ENCODE measurements around the gene CDX1.

Gene CDX1

DNA sequence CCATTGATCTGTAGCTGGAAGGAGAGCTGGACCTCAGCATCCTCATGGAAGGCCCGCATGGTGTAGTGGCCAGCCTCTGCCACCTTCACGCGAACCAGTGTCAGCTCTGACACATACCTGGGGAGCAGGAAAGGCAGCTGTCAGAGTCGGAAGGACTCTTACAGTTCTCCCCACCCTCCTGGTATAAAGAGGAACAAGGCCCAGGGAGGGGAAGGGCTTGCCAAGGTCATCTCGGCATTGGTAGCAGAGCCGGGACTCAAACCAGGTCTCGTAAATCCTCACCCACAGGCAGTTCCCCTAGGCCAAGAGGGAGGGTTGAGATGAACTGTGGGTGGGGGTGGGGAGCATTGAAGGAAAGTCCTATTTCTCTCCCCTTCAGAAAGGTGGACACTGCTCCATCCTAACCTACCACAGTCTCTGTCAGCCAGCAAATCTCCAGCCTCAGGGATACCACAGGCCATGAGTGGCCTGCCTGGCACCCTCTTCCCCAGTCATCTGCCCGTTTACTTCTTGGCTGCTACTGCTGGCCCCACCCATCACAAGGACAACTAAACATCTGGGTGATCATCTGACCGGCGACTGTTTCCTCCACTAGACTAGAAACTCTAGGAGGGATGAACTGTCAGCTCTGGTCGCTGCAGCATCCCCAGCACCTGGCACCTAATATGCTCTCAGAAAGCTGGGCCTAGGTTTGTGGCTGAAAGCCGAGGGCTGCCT, 34.4 kb upstream of the CDX1 start:
- no peak for DNase-seq (ENCODE audit: low read depth)
- H3K4me3 ChIP-seq (ENCODE audit: low read depth, low read length) = no peak overlapping the region
- TF ChIP-seq, protein P1, sequence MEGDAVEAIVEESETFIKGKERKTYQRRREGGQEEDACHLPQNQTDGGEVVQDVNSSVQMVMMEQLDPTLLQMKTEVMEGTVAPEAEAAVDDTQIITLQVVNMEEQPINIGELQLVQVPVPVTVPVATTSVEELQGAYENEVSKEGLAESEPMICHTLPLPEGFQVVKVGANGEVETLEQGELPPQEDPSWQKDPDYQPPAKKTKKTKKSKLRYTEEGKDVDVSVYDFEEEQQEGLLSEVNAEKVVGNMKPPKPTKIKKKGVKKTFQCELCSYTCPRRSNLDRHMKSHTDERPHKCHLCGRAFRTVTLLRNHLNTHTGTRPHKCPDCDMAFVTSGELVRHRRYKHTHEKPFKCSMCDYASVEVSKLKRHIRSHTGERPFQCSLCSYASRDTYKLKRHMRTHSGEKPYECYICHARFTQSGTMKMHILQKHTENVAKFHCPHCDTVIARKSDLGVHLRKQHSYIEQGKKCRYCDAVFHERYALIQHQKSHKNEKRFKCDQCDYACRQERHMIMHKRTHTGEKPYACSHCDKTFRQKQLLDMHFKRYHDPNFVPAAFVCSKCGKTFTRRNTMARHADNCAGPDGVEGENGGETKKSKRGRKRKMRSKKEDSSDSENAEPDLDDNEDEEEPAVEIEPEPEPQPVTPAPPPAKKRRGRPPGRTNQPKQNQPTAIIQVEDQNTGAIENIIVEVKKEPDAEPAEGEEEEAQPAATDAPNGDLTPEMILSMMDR (conservative IDR thresholded peaks at IDR 0.05; ENCODE audit: low read depth, low read length) = no peak

DNA sequence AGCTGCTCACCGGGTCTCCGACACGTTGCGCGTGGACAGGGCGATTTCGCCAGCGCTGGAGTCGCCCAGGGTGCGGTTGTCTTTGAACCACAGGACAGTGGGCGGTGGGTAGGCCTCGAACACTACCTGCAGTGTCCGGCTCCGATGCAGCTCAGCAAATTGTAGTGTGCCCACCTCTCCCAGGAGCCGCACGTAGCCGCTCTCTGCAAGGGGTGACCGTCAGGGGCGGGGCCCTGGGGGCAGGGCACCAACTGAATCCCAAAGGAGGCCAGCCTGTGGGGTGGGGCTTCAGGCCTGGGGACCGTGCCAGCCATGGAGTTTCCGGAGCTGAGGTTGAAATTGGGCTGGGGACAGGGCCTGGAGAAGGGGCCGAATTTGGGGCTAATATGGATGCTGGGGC, 33.8 kb upstream of the CDX1 start:
- TF ChIP-seq, protein P1 (conservative IDR thresholded peaks at IDR 0.05; ENCODE audit: low read depth, low read length) = no peak
- no peak overlapping the region for H3K4me3 ChIP-seq (ENCODE audit: low read depth, low read length)
- no peak for DNase-seq (ENCODE audit: low read depth)

DNA sequence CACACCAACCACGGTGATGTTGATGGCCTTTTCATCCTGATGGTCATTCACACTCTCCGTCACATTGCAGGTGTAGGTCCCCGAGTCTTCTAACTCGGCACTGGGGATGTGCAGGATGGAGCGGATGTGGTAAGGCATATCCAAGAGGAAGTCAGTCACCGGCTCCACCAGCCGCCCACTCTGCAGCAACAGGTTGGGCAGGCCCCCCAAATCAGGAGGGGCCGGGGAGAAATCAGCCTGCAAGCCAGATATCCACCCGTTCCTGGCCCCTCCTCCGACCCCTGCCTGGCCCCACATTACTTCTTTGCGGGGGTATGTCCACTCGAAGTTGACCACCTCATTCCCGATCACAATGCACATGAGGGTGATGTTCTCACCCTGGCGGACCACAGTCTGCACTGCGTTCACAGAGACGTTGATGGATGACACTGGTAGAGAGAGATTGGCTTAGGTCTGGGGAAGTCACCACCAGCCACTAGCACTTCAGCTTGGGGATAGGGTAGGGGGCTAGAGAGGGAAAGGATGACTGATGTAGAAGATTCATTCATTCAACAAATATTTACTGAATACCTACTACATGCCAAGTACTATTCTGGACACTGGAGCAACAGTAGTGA, 32.9 kb upstream of the CDX1 start:
- TF ChIP-seq, protein P1 (conservative IDR thresholded peaks at IDR 0.05; ENCODE audit: low read depth, low read length) = no peak
- no peak for DNase-seq (ENCODE audit: low read depth)
- H3K4me3 ChIP-seq (ENCODE audit: low read depth, low read length) = no peak overlapping the region

DNA sequence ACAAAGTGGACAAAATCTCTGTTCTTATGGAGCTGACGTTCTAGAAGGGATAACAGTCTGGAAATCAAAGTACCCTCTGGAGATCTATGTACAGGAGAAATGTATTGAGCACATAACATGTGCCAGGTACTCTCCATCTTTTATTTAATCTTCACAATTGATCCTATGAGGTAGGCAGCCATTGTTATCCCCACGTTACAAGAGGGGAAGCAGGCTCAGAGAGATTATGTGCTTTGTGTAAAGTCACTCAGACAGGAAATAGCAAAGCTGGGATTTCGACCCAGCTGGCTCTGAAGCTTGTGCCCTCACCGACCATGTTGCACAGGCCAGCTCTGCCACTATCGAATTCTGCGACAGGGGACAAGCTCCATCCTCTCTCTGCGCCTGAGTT, 32.4 kb upstream of the CDX1 start:
- no peak for DNase-seq (ENCODE audit: low read depth)
- no peak overlapping the region for H3K4me3 ChIP-seq (ENCODE audit: low read depth, low read length)
- TF ChIP-seq, protein P1 (conservative IDR thresholded peaks at IDR 0.05; ENCODE audit: low read depth, low read length) = no peak

DNA sequence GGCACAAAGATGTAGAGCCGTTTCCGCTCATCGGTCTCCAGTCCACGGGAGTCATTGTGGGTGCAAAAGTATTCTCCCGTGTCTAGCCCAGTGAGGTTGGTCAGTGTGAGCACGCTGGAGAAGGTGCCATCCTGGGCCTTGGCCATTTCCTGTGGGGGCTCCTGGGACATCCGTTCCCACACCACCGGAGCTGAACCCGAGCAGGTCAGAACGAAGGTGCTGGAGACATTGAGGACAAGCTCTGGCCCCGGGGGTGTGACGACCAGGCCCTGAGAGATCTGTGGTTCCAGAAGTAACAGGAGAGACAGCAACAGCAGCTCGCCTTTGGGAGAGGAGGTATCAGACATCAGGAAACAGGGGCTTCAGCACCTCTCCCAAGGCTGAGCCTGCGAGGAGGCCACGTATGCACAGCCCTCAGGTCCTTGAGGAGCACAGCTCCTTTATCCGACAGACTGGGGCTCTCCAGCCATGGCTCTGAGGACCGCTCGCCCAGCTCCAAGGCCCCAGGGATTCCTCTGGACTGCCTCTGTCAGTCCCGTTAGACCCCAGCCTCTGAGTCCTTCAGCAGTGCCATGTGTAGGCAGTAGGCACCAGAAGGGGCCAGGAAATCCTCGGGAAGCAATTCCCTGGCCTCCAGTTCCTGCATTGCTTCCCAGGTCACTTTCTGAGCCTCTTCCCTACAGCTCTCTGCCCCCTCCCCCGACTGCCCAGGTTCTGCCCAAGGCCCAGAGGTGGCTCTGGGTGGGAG, 30.8 kb upstream of the CDX1 start:
- H3K4me3 ChIP-seq (ENCODE audit: low read depth, low read length) = no peak overlapping the region
- TF ChIP-seq, protein P1 (conservative IDR thresholded peaks at IDR 0.05; ENCODE audit: low read depth, low read length) = no peak
- no peak for DNase-seq (ENCODE audit: low read depth)

DNA sequence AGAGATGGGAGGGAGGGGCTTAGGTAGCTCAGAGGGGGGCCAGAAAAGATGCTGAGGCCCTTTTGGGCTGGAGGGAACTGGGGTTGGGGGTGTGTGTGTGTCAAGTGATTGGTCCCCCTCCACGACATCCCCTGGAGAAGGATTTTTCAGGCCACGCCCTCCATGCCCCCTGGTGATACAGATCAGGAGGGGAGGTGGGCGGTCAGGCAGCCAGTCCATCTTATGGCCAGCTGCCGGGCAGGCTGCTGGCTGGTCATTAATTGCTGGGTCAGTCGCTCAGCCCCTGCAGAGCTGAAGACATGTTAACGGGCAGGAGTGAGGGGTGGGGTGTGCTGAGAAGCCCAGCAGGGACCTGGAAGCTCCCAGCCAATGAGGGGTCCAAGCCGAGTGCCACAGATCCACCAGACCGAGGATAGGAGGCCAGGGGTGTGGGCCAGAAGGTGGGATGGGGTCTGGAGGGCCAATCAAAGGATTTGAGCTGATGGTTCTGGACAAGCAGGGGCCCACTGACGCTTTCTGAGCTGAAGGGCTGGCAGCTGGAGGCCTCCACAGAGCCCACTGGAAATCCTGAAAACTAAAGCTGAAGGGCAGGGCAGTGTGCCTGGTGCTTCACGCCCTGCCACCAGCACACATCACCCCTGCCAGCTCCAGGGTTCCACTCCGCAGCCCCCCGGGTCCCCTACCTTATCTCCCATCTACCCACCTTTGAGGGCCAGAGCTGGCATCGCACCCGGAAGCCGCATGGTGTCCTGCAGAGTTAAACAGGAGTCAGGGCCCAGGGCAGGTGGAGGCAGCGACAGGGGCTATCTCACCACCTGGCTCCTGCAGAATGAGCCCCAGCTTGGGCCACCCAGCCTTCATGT, 30.0 kb upstream of the CDX1 start:
- no peak for DNase-seq (ENCODE audit: low read depth)
- H3K4me3 ChIP-seq (ENCODE audit: low read depth, low read length) = no peak overlapping the region
- TF ChIP-seq, protein P1 (conservative IDR thresholded peaks at IDR 0.05; ENCODE audit: low read depth, low read length) = no peak
